HL-60 (cell line): ENCODE measurements around the gene CFAP20DC.

ENCODE experiments used
- GABPA ChIP-seq: IDR thresholded peaks from 2 replicates; pipeline ENCODE4 v1.6.1; 2012; ENCODE audit warnings: low read depth
- POLR2AphosphoS5 ChIP-seq: IDR thresholded peaks from 2 replicates; pipeline ENCODE4 v1.6.1; 2012; ENCODE audit warnings: low read depth
- SPI1 ChIP-seq: IDR thresholded peaks from 2 replicates; pipeline ENCODE4 v1.6.1; 2012; ENCODE audit warnings: low read depth, mild to moderate bottlenecking, borderline replicate concordance
- TF ChIP-seq, protein P1 (sequence below): IDR thresholded peaks from one replicate; pipeline ENCODE4 v1.5.1; 2011; ENCODE audit warnings: low read length, control low read depth, inconsistent platforms; ENCODE audit not compliant: insufficient read depth
- TF ChIP-seq, protein P2 (sequence below): IDR thresholded peaks from 2 replicates; pipeline ENCODE4 v1.6.1; 2012; ENCODE audit warnings: low read depth; ENCODE audit not compliant: insufficient replicate concordance

DNA sequence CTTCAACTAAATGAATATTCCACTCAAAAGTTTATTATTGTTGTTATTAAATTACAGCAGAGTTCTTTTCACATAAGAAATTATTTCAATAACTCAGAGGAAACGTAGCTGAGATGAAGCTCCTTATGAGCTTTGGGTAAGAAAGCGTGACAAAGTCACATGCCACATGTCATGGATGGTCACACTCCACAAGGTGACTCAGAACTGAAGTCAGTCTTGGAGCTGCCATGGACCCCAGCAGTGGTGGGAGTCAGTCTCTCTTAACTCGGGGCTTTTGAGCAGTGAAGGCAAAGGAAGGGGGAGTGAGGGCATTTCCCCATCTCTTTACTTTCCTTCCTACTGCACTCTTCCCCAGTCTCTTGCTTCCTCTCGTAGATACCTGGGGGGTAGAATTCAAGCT, 295.8 kb downstream of the CFAP20DC start:
- TF ChIP-seq, protein P1, sequence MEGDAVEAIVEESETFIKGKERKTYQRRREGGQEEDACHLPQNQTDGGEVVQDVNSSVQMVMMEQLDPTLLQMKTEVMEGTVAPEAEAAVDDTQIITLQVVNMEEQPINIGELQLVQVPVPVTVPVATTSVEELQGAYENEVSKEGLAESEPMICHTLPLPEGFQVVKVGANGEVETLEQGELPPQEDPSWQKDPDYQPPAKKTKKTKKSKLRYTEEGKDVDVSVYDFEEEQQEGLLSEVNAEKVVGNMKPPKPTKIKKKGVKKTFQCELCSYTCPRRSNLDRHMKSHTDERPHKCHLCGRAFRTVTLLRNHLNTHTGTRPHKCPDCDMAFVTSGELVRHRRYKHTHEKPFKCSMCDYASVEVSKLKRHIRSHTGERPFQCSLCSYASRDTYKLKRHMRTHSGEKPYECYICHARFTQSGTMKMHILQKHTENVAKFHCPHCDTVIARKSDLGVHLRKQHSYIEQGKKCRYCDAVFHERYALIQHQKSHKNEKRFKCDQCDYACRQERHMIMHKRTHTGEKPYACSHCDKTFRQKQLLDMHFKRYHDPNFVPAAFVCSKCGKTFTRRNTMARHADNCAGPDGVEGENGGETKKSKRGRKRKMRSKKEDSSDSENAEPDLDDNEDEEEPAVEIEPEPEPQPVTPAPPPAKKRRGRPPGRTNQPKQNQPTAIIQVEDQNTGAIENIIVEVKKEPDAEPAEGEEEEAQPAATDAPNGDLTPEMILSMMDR = no peak
- no peak for TF ChIP-seq GABPA
- TF ChIP-seq POLR2AphosphoS5 = no peak
- TF ChIP-seq, protein P2, sequence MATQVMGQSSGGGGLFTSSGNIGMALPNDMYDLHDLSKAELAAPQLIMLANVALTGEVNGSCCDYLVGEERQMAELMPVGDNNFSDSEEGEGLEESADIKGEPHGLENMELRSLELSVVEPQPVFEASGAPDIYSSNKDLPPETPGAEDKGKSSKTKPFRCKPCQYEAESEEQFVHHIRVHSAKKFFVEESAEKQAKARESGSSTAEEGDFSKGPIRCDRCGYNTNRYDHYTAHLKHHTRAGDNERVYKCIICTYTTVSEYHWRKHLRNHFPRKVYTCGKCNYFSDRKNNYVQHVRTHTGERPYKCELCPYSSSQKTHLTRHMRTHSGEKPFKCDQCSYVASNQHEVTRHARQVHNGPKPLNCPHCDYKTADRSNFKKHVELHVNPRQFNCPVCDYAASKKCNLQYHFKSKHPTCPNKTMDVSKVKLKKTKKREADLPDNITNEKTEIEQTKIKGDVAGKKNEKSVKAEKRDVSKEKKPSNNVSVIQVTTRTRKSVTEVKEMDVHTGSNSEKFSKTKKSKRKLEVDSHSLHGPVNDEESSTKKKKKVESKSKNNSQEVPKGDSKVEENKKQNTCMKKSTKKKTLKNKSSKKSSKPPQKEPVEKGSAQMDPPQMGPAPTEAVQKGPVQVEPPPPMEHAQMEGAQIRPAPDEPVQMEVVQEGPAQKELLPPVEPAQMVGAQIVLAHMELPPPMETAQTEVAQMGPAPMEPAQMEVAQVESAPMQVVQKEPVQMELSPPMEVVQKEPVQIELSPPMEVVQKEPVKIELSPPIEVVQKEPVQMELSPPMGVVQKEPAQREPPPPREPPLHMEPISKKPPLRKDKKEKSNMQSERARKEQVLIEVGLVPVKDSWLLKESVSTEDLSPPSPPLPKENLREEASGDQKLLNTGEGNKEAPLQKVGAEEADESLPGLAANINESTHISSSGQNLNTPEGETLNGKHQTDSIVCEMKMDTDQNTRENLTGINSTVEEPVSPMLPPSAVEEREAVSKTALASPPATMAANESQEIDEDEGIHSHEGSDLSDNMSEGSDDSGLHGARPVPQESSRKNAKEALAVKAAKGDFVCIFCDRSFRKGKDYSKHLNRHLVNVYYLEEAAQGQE = no peak
- TF ChIP-seq SPI1 = no peak
